DMS 273 treated with DMSO at 0.1 percent for 48 hours (cell line): ENCODE measurements around the gene ARMC2.

Experiments
- DNase-seq: peaks from one replicate; lab custom pipeline; 2025; lab: John Stamatoyannopoulos, UW

Gene ARMC2

GRCh38 chr6:109019911-109020310 is 171.7 kb downstream of the ARMC2 start:
- DNase-seq: no peak

DNA sequence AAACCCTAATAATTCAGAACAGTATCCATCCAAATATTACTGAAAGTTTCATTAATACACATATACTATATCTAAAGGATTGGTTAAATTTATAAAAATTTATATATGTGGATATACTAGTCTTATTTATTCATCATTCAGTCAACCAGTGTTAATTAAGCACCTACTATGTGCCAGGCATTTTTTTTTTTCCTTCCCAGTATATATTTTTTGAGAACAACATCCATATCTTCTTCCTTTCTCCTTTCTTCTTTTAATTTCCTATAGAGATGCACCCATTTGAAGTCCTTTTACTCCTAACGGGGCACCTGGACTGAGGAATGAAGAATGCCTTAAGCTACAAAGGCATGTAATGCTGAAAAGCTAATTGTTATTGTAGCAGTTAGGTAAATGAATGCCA is 173.6 kb downstream of the ARMC2 start:
- DNase-seq: no peak

DNA sequence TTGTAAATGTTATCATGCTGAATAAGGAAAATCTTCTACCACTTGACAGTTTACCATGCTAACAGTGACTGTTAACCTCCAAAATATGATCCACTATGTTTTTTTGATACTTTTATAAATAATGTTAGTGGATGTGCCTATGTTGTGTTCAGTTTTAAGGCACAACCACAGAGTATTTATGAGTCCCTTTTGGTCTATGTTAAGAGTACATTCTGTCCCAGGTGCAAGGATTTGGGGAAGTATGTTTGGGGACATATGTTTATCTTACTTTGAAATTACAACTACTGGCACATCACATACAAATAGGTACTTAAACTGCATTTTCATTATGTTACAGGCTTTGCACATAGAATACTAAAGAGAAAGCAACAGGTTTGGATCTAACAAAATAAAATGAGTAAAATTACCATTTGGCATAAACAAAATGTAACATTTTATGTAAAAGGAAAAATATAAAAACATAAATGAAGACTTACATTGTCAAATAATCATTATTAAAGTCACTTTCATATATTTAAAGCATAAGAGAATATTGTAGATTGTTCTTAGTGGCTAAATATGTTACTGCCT is 175.2 kb downstream of the ARMC2 start:
- no peak for DNase-seq
